ENCODE measurements around the gene MBD6.

GRCh38 chr12:57474430-57474829 is 48.2 kb upstream of the MBD6 start:
- TF ChIP-seq CTCF (optimal IDR thresholded peaks at IDR 0.05 in 1 of 3, IDR thresholded peaks at IDR 0.05 in 1 of 3, conservative IDR thresholded peaks at IDR 0.05 in 1 of 3; ENCODE audit: extremely low read depth in 1 of 3, insufficient read depth in 2 of 3, low read length in 3 of 3) (no peak), EZH2 (IDR thresholded peaks at IDR 0.05; ENCODE audit: low read length) (no peak)

Data from keratinocyte (primary cell).